ENCODE measurements around the gene ABHD2. TPM values are rescaled to one million over a fixed set of nuclear protein-coding genes. Genes with fewer than 3 reads are reported as not detected.
A peak's percentile ranks its signal among the peaks of the same experiment; 100 is the strongest.

ABHD2 gene
- total and polyA plus RNA-seq, 5 donors from 2014 or later: 18.7 to 67.8 (median 21.3) TPM

- Histone ChIP-seq H3K36me3 (ENCODE audit: control insufficient read depth, insufficient read depth, low read length) (no peaks in the 10 kb centered on the region), H3K27me3 (ENCODE audit: control insufficient read depth, insufficient read depth, low read length) (no peaks in the 10 kb centered on the region), H3K27ac (ENCODE audit: insufficient read depth, low read length, poor library complexity, severe bottlenecking) (no peak overlapping the region), H3K4me1 (ENCODE audit: control insufficient read depth, insufficient read depth, low read length, poor library complexity, severe bottlenecking) (no peaks in the 10 kb centered on the region), H3K9me3 (ENCODE audit: control insufficient read depth in 2 of 2, low read length in 2 of 2) (peaks cover 7 to 23% of the 10 kb centered on the region in 2 experiments), H3K4me3 (ENCODE audit: low read depth, low read length) (no peak overlapping the region)
- Mint-ChIP-seq H3K9me3 (peaks cover 0 to 28% (median 4%) of the 10 kb centered on the region in 7 donors), H3K4me1 (peaks cover 0 to 5% (median 2%) of the 10 kb centered on the region in 4 donors), H3K36me3 (peaks cover 10% of the 10 kb centered on the region), H3K4me3 (no peak overlapping the region), H3K27ac (peak overlapping the region in 1 of 3 donors; percentile 43), H3K27me3 (peaks cover 12% of the 10 kb centered on the region)
- peak; percentile 31 to 43 for ATAC-seq (ENCODE audit: low read depth in 2 of 2)
- peak in 1 of 3 donors; percentile 64 for DNase-seq
Observed at GRCh38 chr15:89068325-89068784, 19.9 kb upstream of the ABHD2 start.

- no peak overlapping the region for H3K4me3 Mint-ChIP-seq
- H3K9me3 Mint-ChIP-seq: peaks cover 0 to 27% (median 4%) of the 10 kb centered on the region in 7 donors
- no peaks in the 10 kb centered on the region for H3K4me1 ChIP-seq (ENCODE audit: control insufficient read depth, insufficient read depth, low read length, poor library complexity, severe bottlenecking)
- ATAC-seq (ENCODE audit: low read depth in 2 of 2): no peak
- peaks cover 10% of the 10 kb centered on the region for H3K36me3 Mint-ChIP-seq
- H3K4me3 ChIP-seq (ENCODE audit: low read depth, low read length): no peak overlapping the region
- no peak overlapping the region for H3K27ac ChIP-seq (ENCODE audit: insufficient read depth, low read length, poor library complexity, severe bottlenecking)
- H3K27me3 ChIP-seq (ENCODE audit: control insufficient read depth, insufficient read depth, low read length): no peaks in the 10 kb centered on the region
- peaks cover 18% of the 10 kb centered on the region for H3K27me3 Mint-ChIP-seq
- no peak overlapping the region for H3K27ac Mint-ChIP-seq
- H3K36me3 ChIP-seq (ENCODE audit: control insufficient read depth, insufficient read depth, low read length): no peaks in the 10 kb centered on the region
- DNase-seq: no peak
- H3K4me1 Mint-ChIP-seq: peaks cover 0 to 11% (median 2%) of the 10 kb centered on the region in 4 donors
- peaks cover 7 to 23% of the 10 kb centered on the region in 2 experiments for H3K9me3 ChIP-seq (ENCODE audit: control insufficient read depth in 2 of 2, low read length in 2 of 2)
Observed at GRCh38 chr15:89070197-89071124, 17.8 kb upstream of the ABHD2 start.

GRCh38 chr15:89071471-89071870 lies 16.8 kb upstream of the ABHD2 start:
- Mint-ChIP-seq H3K36me3 (peaks cover 10% of the 10 kb centered on the region), H3K9me3 (peaks cover 0 to 20% (median 2%) of the 10 kb centered on the region in 7 donors), H3K4me1 (peaks cover 0 to 11% (median 2%) of the 10 kb centered on the region in 4 donors), H3K27ac (no peak overlapping the region), H3K27me3 (peaks cover 18% of the 10 kb centered on the region), H3K4me3 (no peak overlapping the region)
- ATAC-seq (ENCODE audit: low read depth in 2 of 2): no peak
- no peaks in the 10 kb centered on the region for H3K27me3 ChIP-seq (ENCODE audit: control insufficient read depth, insufficient read depth, low read length)
- H3K9me3 ChIP-seq (ENCODE audit: control insufficient read depth in 2 of 2, low read length in 2 of 2): peaks cover 7 to 18% of the 10 kb centered on the region in 2 experiments
- H3K4me1 ChIP-seq (ENCODE audit: control insufficient read depth, insufficient read depth, low read length, poor library complexity, severe bottlenecking): no peaks in the 10 kb centered on the region
- no peak for DNase-seq
- H3K36me3 ChIP-seq (ENCODE audit: control insufficient read depth, insufficient read depth, low read length): no peaks in the 10 kb centered on the region
- H3K27ac ChIP-seq (ENCODE audit: insufficient read depth, low read length, poor library complexity, severe bottlenecking): no peak overlapping the region
- no peak overlapping the region for H3K4me3 ChIP-seq (ENCODE audit: low read depth, low read length)

GRCh38 chr15:89072277-89072869 lies 15.9 kb upstream of the ABHD2 start:
- H3K4me3 Mint-ChIP-seq: no peak overlapping the region
- no peaks in the 10 kb centered on the region for H3K4me1 ChIP-seq (ENCODE audit: control insufficient read depth, insufficient read depth, low read length, poor library complexity, severe bottlenecking)
- peaks cover 0 to 11% (median 2%) of the 10 kb centered on the region in 7 donors for H3K9me3 Mint-ChIP-seq
- H3K36me3 ChIP-seq (ENCODE audit: control insufficient read depth, insufficient read depth, low read length): no peaks in the 10 kb centered on the region
- H3K9me3 ChIP-seq (ENCODE audit: control insufficient read depth in 2 of 2, low read length in 2 of 2): peaks cover 5 to 9% of the 10 kb centered on the region in 2 experiments
- ATAC-seq (ENCODE audit: low read depth in 2 of 2) (no peak), DNase-seq (no peak)
- H3K36me3 Mint-ChIP-seq: peaks cover 4% of the 10 kb centered on the region
- no peak overlapping the region for H3K4me3 ChIP-seq (ENCODE audit: low read depth, low read length)
- H3K4me1 Mint-ChIP-seq: peaks cover 0 to 11% (median 2%) of the 10 kb centered on the region in 4 donors
- no peaks in the 10 kb centered on the region for H3K27me3 ChIP-seq (ENCODE audit: control insufficient read depth, insufficient read depth, low read length)
- peaks cover 21% of the 10 kb centered on the region for H3K27me3 Mint-ChIP-seq
- H3K27ac Mint-ChIP-seq: no peak overlapping the region
- no peak overlapping the region for H3K27ac ChIP-seq (ENCODE audit: insufficient read depth, low read length, poor library complexity, severe bottlenecking)

GRCh38 chr15:89074402-89075012 lies 13.7 kb upstream of the ABHD2 start:
- H3K9me3 ChIP-seq (ENCODE audit: control insufficient read depth in 2 of 2, low read length in 2 of 2): no peaks in the 10 kb centered on the region
- peaks cover 36% of the 10 kb centered on the region for H3K27me3 Mint-ChIP-seq
- H3K4me1 ChIP-seq (ENCODE audit: control insufficient read depth, insufficient read depth, low read length, poor library complexity, severe bottlenecking): no peaks in the 10 kb centered on the region
- peaks cover 7% of the 10 kb centered on the region for H3K27me3 ChIP-seq (ENCODE audit: control insufficient read depth, insufficient read depth, low read length)
- no peak overlapping the region for H3K4me3 ChIP-seq (ENCODE audit: low read depth, low read length)
- no peaks in the 10 kb centered on the region for H3K36me3 Mint-ChIP-seq
- peaks cover 0 to 7% (median 0%) of the 10 kb centered on the region in 4 donors for H3K4me1 Mint-ChIP-seq
- no peak overlapping the region for H3K27ac ChIP-seq (ENCODE audit: insufficient read depth, low read length, poor library complexity, severe bottlenecking)
- H3K9me3 Mint-ChIP-seq: peaks cover 0 to 3% (median 0%) of the 10 kb centered on the region in 7 donors
- H3K4me3 Mint-ChIP-seq: no peak overlapping the region
- no peak for ATAC-seq (ENCODE audit: low read depth in 2 of 2)
- DNase-seq: no peak
- no peaks in the 10 kb centered on the region for H3K36me3 ChIP-seq (ENCODE audit: control insufficient read depth, insufficient read depth, low read length)
- peak overlapping the region in 1 of 3 donors; percentile 1 for H3K27ac Mint-ChIP-seq

GRCh38 chr15:89075101-89075640 lies 13.1 kb upstream of the ABHD2 start:
- peaks cover 8% of the 10 kb centered on the region for H3K27me3 ChIP-seq (ENCODE audit: control insufficient read depth, insufficient read depth, low read length)
- H3K9me3 Mint-ChIP-seq: peaks cover 0 to 3% (median 0%) of the 10 kb centered on the region in 7 donors

GRCh38 chr15:89075846-89076245 lies 12.4 kb upstream of the ABHD2 start:
- no peaks in the 10 kb centered on the region for H3K9me3 ChIP-seq (ENCODE audit: control insufficient read depth in 2 of 2, low read length in 2 of 2)
- H3K9me3 Mint-ChIP-seq: peaks cover 0 to 3% (median 0%) of the 10 kb centered on the region in 7 donors
- ATAC-seq (ENCODE audit: low read depth in 2 of 2): no peak
- no peak overlapping the region for H3K4me3 Mint-ChIP-seq
- no peak overlapping the region for H3K27ac Mint-ChIP-seq
- no peaks in the 10 kb centered on the region for H3K4me1 ChIP-seq (ENCODE audit: control insufficient read depth, insufficient read depth, low read length, poor library complexity, severe bottlenecking)
- H3K27me3 Mint-ChIP-seq: peaks cover 36% of the 10 kb centered on the region
- H3K27ac ChIP-seq (ENCODE audit: insufficient read depth, low read length, poor library complexity, severe bottlenecking): no peak overlapping the region
- H3K36me3 Mint-ChIP-seq: no peaks in the 10 kb centered on the region
- DNase-seq: no peak
- H3K4me1 Mint-ChIP-seq: peaks cover 0 to 7% (median 0%) of the 10 kb centered on the region in 4 donors
- H3K27me3 ChIP-seq (ENCODE audit: control insufficient read depth, insufficient read depth, low read length): peaks cover 8% of the 10 kb centered on the region
- H3K36me3 ChIP-seq (ENCODE audit: control insufficient read depth, insufficient read depth, low read length): no peaks in the 10 kb centered on the region
- H3K4me3 ChIP-seq (ENCODE audit: low read depth, low read length): no peak overlapping the region

More at GRCh38 chr15:89075101-89075640, 13.1 kb upstream of the ABHD2 start:
- Histone ChIP-seq H3K4me3 (ENCODE audit: low read depth, low read length) (no peak overlapping the region), H3K9me3 (ENCODE audit: control insufficient read depth in 2 of 2, low read length in 2 of 2) (no peaks in the 10 kb centered on the region), H3K4me1 (ENCODE audit: control insufficient read depth, insufficient read depth, low read length, poor library complexity, severe bottlenecking) (no peaks in the 10 kb centered on the region), H3K36me3 (ENCODE audit: control insufficient read depth, insufficient read depth, low read length) (no peaks in the 10 kb centered on the region), H3K27ac (ENCODE audit: insufficient read depth, low read length, poor library complexity, severe bottlenecking) (no peak overlapping the region)
- Mint-ChIP-seq H3K4me1 (peaks cover 0 to 7% (median 0%) of the 10 kb centered on the region in 4 donors), H3K36me3 (no peaks in the 10 kb centered on the region), H3K4me3 (no peak overlapping the region), H3K27ac (peak overlapping the region in 2 of 3 donors; percentile 1 to 83), H3K27me3 (peaks cover 39% of the 10 kb centered on the region)
- ATAC-seq (ENCODE audit: low read depth in 2 of 2) (no peak), DNase-seq (no peak)

Measured in CD4-positive, CD25-positive, alpha-beta regulatory T cell (primary cell).